Stimulated activated naive B cell treated with anti-CD40 and anti-IgM and Interleukin-4, amounts not matched to agents 10 μg/mL and 1 μg/mL and 100 μg/mL, for 72 hours (primary cell): ENCODE data around the gene ATP6AP2.
"Not testable (repeated sequence)": the region's sequence is repeated elsewhere in the genome, so short reads cannot be mapped to it uniquely, and the experiment has no call there.

Experiments used
- ATAC-seq, 2 donors: fragments of 150-1000 bp; cut with Tn5 transposase; replicated peaks; 2 replicates each; pipeline ENCODE4 v1.10.0; 2021; ENCODE audit warnings: moderate library complexity in 1 of 2
- DNase-seq: peaks from one replicate; pipeline ENCODE4 v3.0.0; 2021
- H3K27ac Mint-ChIP-seq: one replicate; pipeline ENCODE4 v1.8.0; 2022; ENCODE audit warnings: mild to moderate bottlenecking, mixed read lengths
- H3K27me3 Mint-ChIP-seq, 2 donors: one replicate each; pipeline ENCODE4 v1.8.0; 2022; ENCODE audit warnings: mixed read lengths in 2 of 2
- H3K36me3 Mint-ChIP-seq, 2 donors: one replicate each; pipeline ENCODE4 v1.8.0; 2022; ENCODE audit warnings: mixed read lengths in 2 of 2, mild to moderate bottlenecking in 1 of 2
- H3K4me1 Mint-ChIP-seq, 2 donors: one replicate each; pipeline ENCODE4 v1.8.0; 2022; ENCODE audit warnings: mixed read lengths in 2 of 2, mild to moderate bottlenecking in 1 of 2
- H3K4me3 Mint-ChIP-seq, 2 donors: one replicate each; pipeline ENCODE4 v1.8.0; 2022; ENCODE audit warnings: mild to moderate bottlenecking in 2 of 2, mixed read lengths in 2 of 2, moderate library complexity in 1 of 2
- H3K9me3 Mint-ChIP-seq, 2 donors: one replicate each; pipeline ENCODE4 v1.8.0; 2022; ENCODE audit warnings: mixed read lengths in 2 of 2, mild to moderate bottlenecking in 1 of 2

The ATP6AP2 gene

GRCh38 chrX:40582811-40583210 is 2.0 kb downstream of the ATP6AP2 start:
- Mint-ChIP-seq H3K27me3 (peaks cover 0 to 25% of the 10 kb centered on the region in 2 donors), H3K36me3 (peaks cover 7 to 11% of the 10 kb centered on the region in 2 donors), H3K4me3 (no peak overlapping the region), H3K4me1 (peaks cover 12 to 23% of the 10 kb centered on the region in 2 donors), H3K27ac (no peak overlapping the region), H3K9me3 (no peaks in the 10 kb centered on the region)
- DNase-seq (no peak), ATAC-seq (no peak)

- H3K36me3 Mint-ChIP-seq: peaks cover 8 to 24% of the 10 kb centered on the region in 2 donors
- peaks cover 0 to 22% of the 10 kb centered on the region in 2 donors for H3K27me3 Mint-ChIP-seq
- not testable (repeated sequence) for ATAC-seq, H3K27ac Mint-ChIP-seq, H3K9me3 Mint-ChIP-seq, DNase-seq, H3K4me3 Mint-ChIP-seq
- H3K4me1 Mint-ChIP-seq: peaks cover 7 to 22% of the 10 kb centered on the region in 2 donors
Measured at GRCh38 chrX:40587623-40588022, 6.9 kb downstream of the ATP6AP2 start.

- H3K36me3 Mint-ChIP-seq: peaks cover 12 to 34% of the 10 kb centered on the region in 2 donors
- H3K4me3 Mint-ChIP-seq, H3K4me1 Mint-ChIP-seq, ATAC-seq, H3K9me3 Mint-ChIP-seq, H3K27ac Mint-ChIP-seq, DNase-seq: not testable (repeated sequence)
- peaks cover 0 to 20% of the 10 kb centered on the region in 2 donors for H3K27me3 Mint-ChIP-seq
Measured at GRCh38 chrX:40589616-40590321, 9.0 kb downstream of the ATP6AP2 start.

DNA sequence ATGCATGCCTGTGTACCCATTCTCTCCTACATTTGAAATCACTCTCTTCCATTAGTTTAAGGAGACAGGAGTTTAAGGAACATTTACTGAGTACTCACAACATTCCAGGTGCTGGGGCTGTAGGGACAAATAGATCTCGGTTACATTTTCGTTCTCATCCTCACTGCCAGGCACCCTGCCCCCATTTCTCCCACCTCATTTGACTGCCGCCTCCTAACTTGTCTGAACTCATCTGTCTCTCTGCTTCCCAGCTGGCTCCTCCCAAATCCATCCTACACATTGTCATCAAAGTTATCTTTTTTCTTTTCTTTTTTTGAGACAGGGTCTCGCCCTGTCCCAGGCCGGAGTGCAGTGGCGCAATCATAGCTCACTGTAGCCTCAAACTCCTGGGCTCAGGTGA is 22.7 kb downstream of the ATP6AP2 start:
- DNase-seq (no peak), ATAC-seq (no peak)
- Mint-ChIP-seq H3K4me1 (no peaks in the 10 kb centered on the region), H3K27ac (no peak overlapping the region), H3K4me3 (no peak overlapping the region), H3K9me3 (no peaks in the 10 kb centered on the region), H3K27me3 (peaks cover 0 to 4% of the 10 kb centered on the region in 2 donors), H3K36me3 (peaks cover 17 to 35% of the 10 kb centered on the region in 2 donors)

GRCh38 chrX:40607381-40607780 is 26.6 kb downstream of the ATP6AP2 start:
- H3K27me3 Mint-ChIP-seq: peaks cover 0 to 4% of the 10 kb centered on the region in 2 donors
- ATAC-seq (no peak), DNase-seq (no peak)
- H3K4me3 Mint-ChIP-seq: no peak overlapping the region
- H3K27ac Mint-ChIP-seq: no peak overlapping the region
- H3K9me3 Mint-ChIP-seq: no peaks in the 10 kb centered on the region
- peaks cover 3 to 22% of the 10 kb centered on the region in 2 donors for H3K36me3 Mint-ChIP-seq
- no peaks in the 10 kb centered on the region for H3K4me1 Mint-ChIP-seq

- ATAC-seq (no peak), DNase-seq (no peak)
- Mint-ChIP-seq H3K4me1 (no peaks in the 10 kb centered on the region), H3K36me3 (peaks cover 0 to 3% of the 10 kb centered on the region in 2 donors), H3K27ac (no peak overlapping the region), H3K9me3 (no peaks in the 10 kb centered on the region), H3K27me3 (no peaks in the 10 kb centered on the region), H3K4me3 (no peak overlapping the region)
Measured at GRCh38 chrX:40612511-40612910, 31.7 kb downstream of the ATP6AP2 start.

GRCh38 chrX:40615976-40616375 is 35.2 kb downstream of the ATP6AP2 start:
- Mint-ChIP-seq H3K4me3 (no peak overlapping the region), H3K4me1 (no peaks in the 10 kb centered on the region), H3K9me3 (no peaks in the 10 kb centered on the region), H3K36me3 (peaks cover 0 to 2% of the 10 kb centered on the region in 2 donors), H3K27me3 (no peaks in the 10 kb centered on the region), H3K27ac (no peak overlapping the region)
- ATAC-seq: no peak
- DNase-seq: no peak

GRCh38 chrX:40617566-40617965 is 36.8 kb downstream of the ATP6AP2 start:
- Mint-ChIP-seq H3K9me3 (no peaks in the 10 kb centered on the region), H3K36me3 (peaks cover 3 to 7% of the 10 kb centered on the region in 2 donors), H3K27me3 (no peaks in the 10 kb centered on the region), H3K4me1 (no peaks in the 10 kb centered on the region), H3K4me3 (no peak overlapping the region), H3K27ac (no peak overlapping the region)
- no peak for ATAC-seq
- no peak for DNase-seq

GRCh38 chrX:40622479-40623138 is 41.8 kb downstream of the ATP6AP2 start:
- DNase-seq: no peak
- Mint-ChIP-seq H3K4me3 (no peak overlapping the region), H3K27me3 (no peaks in the 10 kb centered on the region), H3K27ac (no peak overlapping the region), H3K36me3 (peaks cover 5 to 42% of the 10 kb centered on the region in 2 donors), H3K9me3 (no peaks in the 10 kb centered on the region), H3K4me1 (no peaks in the 10 kb centered on the region)
- ATAC-seq: no peak

- H3K36me3 Mint-ChIP-seq: peaks cover 10 to 47% of the 10 kb centered on the region in 2 donors
- no peaks in the 10 kb centered on the region for H3K27me3 Mint-ChIP-seq
- peak within 1 kb of the TSS; percentile 9 for H3K27ac Mint-ChIP-seq
- H3K9me3 Mint-ChIP-seq: no peaks in the 10 kb centered on the region
- DNase-seq (no peak), ATAC-seq (no peak)
- H3K4me1 Mint-ChIP-seq: no peaks in the 10 kb centered on the region
- H3K4me3 Mint-ChIP-seq: no peak within 1 kb of the TSS
Measured at GRCh38 chrX:40623139-40623536, 42.4 kb downstream of the ATP6AP2 start, which contains the start of gene MPC1L. Gene MPC1L (plus strand): TSS chrX:40623428. CDS start chrX:40623566, 138 bp downstream.

- H3K9me3 Mint-ChIP-seq: no peaks in the 10 kb centered on the region
- H3K36me3 Mint-ChIP-seq: peaks cover 11 to 51% of the 10 kb centered on the region in 2 donors
- no peaks in the 10 kb centered on the region for H3K27me3 Mint-ChIP-seq
- peak overlapping the region; percentile 9 for H3K27ac Mint-ChIP-seq
- H3K4me1 Mint-ChIP-seq: no peaks in the 10 kb centered on the region
- no peak for ATAC-seq
- no peak for DNase-seq
- no peak overlapping the region for H3K4me3 Mint-ChIP-seq
Measured at GRCh38 chrX:40623665-40624064, 42.9 kb downstream of the ATP6AP2 start.

DNA sequence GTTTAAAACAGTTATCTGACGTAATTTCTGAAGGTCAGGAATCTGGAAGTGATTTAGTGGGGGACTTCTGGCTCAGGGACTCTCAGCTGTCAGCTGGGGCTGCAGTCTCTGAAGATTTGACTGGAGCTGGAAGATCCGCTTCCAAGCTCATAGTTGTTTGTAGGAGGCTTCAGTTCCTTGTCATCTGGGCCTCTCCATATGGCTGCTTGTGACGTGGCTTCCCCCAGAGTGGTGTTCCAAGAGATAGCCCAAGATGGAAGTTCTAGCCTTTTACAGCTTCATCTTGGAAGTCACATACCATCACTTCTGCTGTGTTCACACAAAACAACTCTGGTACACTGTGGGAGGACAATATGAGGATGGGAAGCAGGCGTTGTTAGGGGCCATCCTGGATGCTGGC is 44.5 kb downstream of the ATP6AP2 start:
- no peak for ATAC-seq
- H3K4me3 Mint-ChIP-seq: no peak overlapping the region
- H3K27me3 Mint-ChIP-seq: no peaks in the 10 kb centered on the region
- no peaks in the 10 kb centered on the region for H3K9me3 Mint-ChIP-seq
- H3K36me3 Mint-ChIP-seq: peaks cover 11 to 51% of the 10 kb centered on the region in 2 donors
- no peak overlapping the region for H3K27ac Mint-ChIP-seq
- H3K4me1 Mint-ChIP-seq: no peaks in the 10 kb centered on the region
- no peak for DNase-seq

GRCh38 chrX:40628506-40628905 is 47.7 kb downstream of the ATP6AP2 start:
- H3K27me3 Mint-ChIP-seq: no peaks in the 10 kb centered on the region
- H3K27ac Mint-ChIP-seq: no peak overlapping the region
- ATAC-seq (no peak), DNase-seq (no peak)
- no peaks in the 10 kb centered on the region for H3K9me3 Mint-ChIP-seq
- peaks cover 14 to 15% of the 10 kb centered on the region in 2 donors for H3K4me1 Mint-ChIP-seq
- peaks cover 19 to 54% of the 10 kb centered on the region in 2 donors for H3K36me3 Mint-ChIP-seq
- H3K4me3 Mint-ChIP-seq: no peak overlapping the region

- peak overlapping the region; percentile 77 for H3K27ac Mint-ChIP-seq
- H3K9me3 Mint-ChIP-seq: no peaks in the 10 kb centered on the region
- peak in 1 of 2 donors; percentile 45 for ATAC-seq
- no peak overlapping the region for H3K4me3 Mint-ChIP-seq
- peaks cover 22 to 25% of the 10 kb centered on the region in 2 donors for H3K4me1 Mint-ChIP-seq
- DNase-seq: no peak
- H3K27me3 Mint-ChIP-seq: no peaks in the 10 kb centered on the region
- peaks cover 33 to 64% of the 10 kb centered on the region in 2 donors for H3K36me3 Mint-ChIP-seq
Measured at GRCh38 chrX:40632199-40632598, 51.4 kb downstream of the ATP6AP2 start.

GRCh38 chrX:40637687-40638086 is 56.9 kb downstream of the ATP6AP2 start:
- ATAC-seq (no peak), DNase-seq (no peak)
- peaks cover 25 to 34% of the 10 kb centered on the region in 2 donors for H3K4me1 Mint-ChIP-seq
- peaks cover 33 to 79% of the 10 kb centered on the region in 2 donors for H3K36me3 Mint-ChIP-seq
- H3K4me3 Mint-ChIP-seq: no peak overlapping the region
- no peaks in the 10 kb centered on the region for H3K9me3 Mint-ChIP-seq
- no peak overlapping the region for H3K27ac Mint-ChIP-seq
- H3K27me3 Mint-ChIP-seq: no peaks in the 10 kb centered on the region
